Liver (tissue), 3 donors: ENCODE data around the gene SIM2.

Experiments
- GABPA ChIP-seq, 2 donors: IDR thresholded peaks in 1 of 2; conservative IDR thresholded peaks in 1 of 2; 2 replicates each; pipeline ENCODE4 v1.6.1; 2016; ENCODE audit warnings: antibody characterized with exemption in 2 of 2, mild to moderate bottlenecking in 1 of 2, moderate library complexity in 1 of 2
- HNF4G ChIP-seq: IDR thresholded peaks from 2 replicates; pipeline ENCODE4 v1.6.1; 2016; ENCODE audit warnings: antibody characterized with exemption
- JUND ChIP-seq, 2 donors: IDR thresholded peaks; 2 replicates each; pipeline ENCODE4 v1.6.1; 2016; ENCODE audit warnings: antibody characterized with exemption in 2 of 2
- RAD21 ChIP-seq, 2 donors: IDR thresholded peaks; 2 replicates each; pipeline ENCODE4 v1.6.1; 2016; ENCODE audit warnings: antibody characterized with exemption in 2 of 2, mild to moderate bottlenecking in 2 of 2
- RXRA ChIP-seq, 2 donors: IDR thresholded peaks; 2 replicates each; pipeline ENCODE4 v1.6.1; 2017 to 2018; ENCODE audit warnings: antibody characterized with exemption in 2 of 2, mild to moderate bottlenecking in 1 of 2
- SP1 ChIP-seq: IDR thresholded peaks from 2 replicates; pipeline ENCODE4 v1.6.1; 2018; ENCODE audit warnings: antibody characterized with exemption, mild to moderate bottlenecking
- TAF1 ChIP-seq: conservative IDR thresholded peaks from 2 replicates; pipeline ENCODE4 v1.6.1; 2016; ENCODE audit warnings: antibody characterized with exemption, mild to moderate bottlenecking
- YY1 ChIP-seq: IDR thresholded peaks from 2 replicates; pipeline ENCODE4 v1.6.1; 2016; ENCODE audit warnings: antibody characterized with exemption, mild to moderate bottlenecking
- TF ChIP-seq, protein P1 (sequence below): fragments of 150-350 bp; IDR thresholded peaks from 2 replicates; pipeline ENCODE4 v1.5.1; 2017; ENCODE audit warnings: improper control_type of control experiment, low read depth, low read length; ENCODE audit not compliant: missing input control
- TF ChIP-seq, protein P2 (sequence below): IDR thresholded peaks from 2 replicates; pipeline ENCODE4 v1.6.1; 2016; ENCODE audit warnings: antibody characterized with exemption
- TF ChIP-seq, protein P3 (sequence below): IDR thresholded peaks from 2 replicates; pipeline ENCODE4 v1.6.1; 2016; ENCODE audit warnings: antibody characterized with exemption, mild to moderate bottlenecking
- TF ChIP-seq, protein P4 (sequence below): IDR thresholded peaks from 2 replicates; pipeline ENCODE4 v1.6.1; 2016; ENCODE audit warnings: antibody characterized with exemption
- donor health status: healthy.
- donor health status: healthy.

DNA sequence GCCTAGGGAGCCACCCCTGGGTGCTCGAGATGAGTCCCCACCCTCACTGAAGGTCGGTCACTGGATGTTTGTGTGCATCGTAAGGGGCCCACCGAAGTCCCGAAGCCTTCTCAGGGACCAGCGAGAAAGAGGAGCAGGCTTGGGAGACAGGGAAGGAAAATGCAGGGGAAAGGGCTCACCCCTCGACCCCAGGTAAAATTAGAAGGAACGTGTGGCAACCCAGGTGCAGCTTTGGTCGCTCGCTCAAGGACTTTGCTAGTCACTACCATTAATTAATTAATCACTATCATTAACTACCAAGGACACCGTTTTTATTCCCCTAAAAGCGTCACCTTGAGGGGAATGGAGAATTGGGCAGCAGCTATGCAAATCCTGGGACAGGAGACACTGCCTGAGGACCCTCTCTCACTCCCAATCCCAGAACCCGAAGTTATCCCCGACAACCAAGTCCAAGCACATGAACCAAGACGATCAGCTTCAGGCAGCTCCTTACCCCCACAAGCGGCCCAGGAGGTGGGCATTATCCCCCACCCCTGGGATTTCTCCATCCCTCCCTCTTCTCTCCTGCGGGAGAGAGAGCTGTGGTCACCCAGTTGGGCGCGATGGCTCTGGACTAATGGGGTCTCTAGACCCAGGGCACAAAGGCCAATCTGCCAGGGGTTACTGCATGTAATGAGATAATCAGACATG lies 4.2 kb upstream of the SIM2 start:
- no peak for TF ChIP-seq RAD21 (IDR thresholded peaks at IDR 0.05)
- TF ChIP-seq JUND (IDR thresholded peaks at IDR 0.05) = no peak
- TF ChIP-seq, protein P1, sequence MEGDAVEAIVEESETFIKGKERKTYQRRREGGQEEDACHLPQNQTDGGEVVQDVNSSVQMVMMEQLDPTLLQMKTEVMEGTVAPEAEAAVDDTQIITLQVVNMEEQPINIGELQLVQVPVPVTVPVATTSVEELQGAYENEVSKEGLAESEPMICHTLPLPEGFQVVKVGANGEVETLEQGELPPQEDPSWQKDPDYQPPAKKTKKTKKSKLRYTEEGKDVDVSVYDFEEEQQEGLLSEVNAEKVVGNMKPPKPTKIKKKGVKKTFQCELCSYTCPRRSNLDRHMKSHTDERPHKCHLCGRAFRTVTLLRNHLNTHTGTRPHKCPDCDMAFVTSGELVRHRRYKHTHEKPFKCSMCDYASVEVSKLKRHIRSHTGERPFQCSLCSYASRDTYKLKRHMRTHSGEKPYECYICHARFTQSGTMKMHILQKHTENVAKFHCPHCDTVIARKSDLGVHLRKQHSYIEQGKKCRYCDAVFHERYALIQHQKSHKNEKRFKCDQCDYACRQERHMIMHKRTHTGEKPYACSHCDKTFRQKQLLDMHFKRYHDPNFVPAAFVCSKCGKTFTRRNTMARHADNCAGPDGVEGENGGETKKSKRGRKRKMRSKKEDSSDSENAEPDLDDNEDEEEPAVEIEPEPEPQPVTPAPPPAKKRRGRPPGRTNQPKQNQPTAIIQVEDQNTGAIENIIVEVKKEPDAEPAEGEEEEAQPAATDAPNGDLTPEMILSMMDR = no peak
- TF ChIP-seq, protein P2, sequence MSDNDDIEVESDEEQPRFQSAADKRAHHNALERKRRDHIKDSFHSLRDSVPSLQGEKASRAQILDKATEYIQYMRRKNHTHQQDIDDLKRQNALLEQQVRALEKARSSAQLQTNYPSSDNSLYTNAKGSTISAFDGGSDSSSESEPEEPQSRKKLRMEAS = no peak
- TF ChIP-seq YY1 = no peak
- TF ChIP-seq, protein P3, sequence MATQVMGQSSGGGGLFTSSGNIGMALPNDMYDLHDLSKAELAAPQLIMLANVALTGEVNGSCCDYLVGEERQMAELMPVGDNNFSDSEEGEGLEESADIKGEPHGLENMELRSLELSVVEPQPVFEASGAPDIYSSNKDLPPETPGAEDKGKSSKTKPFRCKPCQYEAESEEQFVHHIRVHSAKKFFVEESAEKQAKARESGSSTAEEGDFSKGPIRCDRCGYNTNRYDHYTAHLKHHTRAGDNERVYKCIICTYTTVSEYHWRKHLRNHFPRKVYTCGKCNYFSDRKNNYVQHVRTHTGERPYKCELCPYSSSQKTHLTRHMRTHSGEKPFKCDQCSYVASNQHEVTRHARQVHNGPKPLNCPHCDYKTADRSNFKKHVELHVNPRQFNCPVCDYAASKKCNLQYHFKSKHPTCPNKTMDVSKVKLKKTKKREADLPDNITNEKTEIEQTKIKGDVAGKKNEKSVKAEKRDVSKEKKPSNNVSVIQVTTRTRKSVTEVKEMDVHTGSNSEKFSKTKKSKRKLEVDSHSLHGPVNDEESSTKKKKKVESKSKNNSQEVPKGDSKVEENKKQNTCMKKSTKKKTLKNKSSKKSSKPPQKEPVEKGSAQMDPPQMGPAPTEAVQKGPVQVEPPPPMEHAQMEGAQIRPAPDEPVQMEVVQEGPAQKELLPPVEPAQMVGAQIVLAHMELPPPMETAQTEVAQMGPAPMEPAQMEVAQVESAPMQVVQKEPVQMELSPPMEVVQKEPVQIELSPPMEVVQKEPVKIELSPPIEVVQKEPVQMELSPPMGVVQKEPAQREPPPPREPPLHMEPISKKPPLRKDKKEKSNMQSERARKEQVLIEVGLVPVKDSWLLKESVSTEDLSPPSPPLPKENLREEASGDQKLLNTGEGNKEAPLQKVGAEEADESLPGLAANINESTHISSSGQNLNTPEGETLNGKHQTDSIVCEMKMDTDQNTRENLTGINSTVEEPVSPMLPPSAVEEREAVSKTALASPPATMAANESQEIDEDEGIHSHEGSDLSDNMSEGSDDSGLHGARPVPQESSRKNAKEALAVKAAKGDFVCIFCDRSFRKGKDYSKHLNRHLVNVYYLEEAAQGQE = no peak
- no peak for TF ChIP-seq TAF1
- TF ChIP-seq SP1 = no peak
- TF ChIP-seq HNF4G = no peak
- TF ChIP-seq, protein P4, sequence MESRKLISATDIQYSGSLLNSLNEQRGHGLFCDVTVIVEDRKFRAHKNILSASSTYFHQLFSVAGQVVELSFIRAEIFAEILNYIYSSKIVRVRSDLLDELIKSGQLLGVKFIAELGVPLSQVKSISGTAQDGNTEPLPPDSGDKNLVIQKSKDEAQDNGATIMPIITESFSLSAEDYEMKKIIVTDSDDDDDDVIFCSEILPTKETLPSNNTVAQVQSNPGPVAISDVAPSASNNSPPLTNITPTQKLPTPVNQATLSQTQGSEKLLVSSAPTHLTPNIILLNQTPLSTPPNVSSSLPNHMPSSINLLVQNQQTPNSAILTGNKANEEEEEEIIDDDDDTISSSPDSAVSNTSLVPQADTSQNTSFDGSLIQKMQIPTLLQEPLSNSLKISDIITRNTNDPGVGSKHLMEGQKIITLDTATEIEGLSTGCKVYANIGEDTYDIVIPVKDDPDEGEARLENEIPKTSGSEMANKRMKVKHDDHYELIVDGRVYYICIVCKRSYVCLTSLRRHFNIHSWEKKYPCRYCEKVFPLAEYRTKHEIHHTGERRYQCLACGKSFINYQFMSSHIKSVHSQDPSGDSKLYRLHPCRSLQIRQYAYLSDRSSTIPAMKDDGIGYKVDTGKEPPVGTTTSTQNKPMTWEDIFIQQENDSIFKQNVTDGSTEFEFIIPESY = no peak
- TF ChIP-seq GABPA (IDR thresholded peaks at IDR 0.05 in 1 of 2, conservative IDR thresholded peaks at IDR 0.05 in 1 of 2) = no peak
- no peak for TF ChIP-seq RXRA (IDR thresholded peaks at IDR 0.05)
